OCI-LY1 (cell line): ENCODE data around the gene PCDHGB4.

Source experiments
- H2AFZ ChIP-seq: fragments of 200-600 bp; sonication (generic), shearing (Covaris generic); 2 replicates; pipeline ENCODE4 v1.6.0; 2014; ENCODE audit warnings: antibody characterized with exemption, mild to moderate bottlenecking, low read length
- H3F3A ChIP-seq: fragments of 200-600 bp; sonication (generic), shearing (Covaris generic); 2 replicates; pipeline ENCODE4 v1.6.0; 2014; ENCODE audit warnings: mild to moderate bottlenecking, antibody characterized with exemption, low read length, moderate library complexity; ENCODE audit not compliant: insufficient read depth
- H3K27ac ChIP-seq: fragments of 200-600 bp; sonication (generic); 2 replicates; pipeline ENCODE4 v1.5.1; 2014; ENCODE audit warnings: low read length, mixed run types, mild to moderate bottlenecking, low read depth; ENCODE audit not compliant: poor library complexity, severe bottlenecking
- H3K27me3 ChIP-seq: fragments of 200-600 bp; sonication (generic); 2 replicates; pipeline ENCODE4 v1.6.0; 2014; ENCODE audit warnings: antibody characterized with exemption, mild to moderate bottlenecking, low read length, moderate library complexity; ENCODE audit not compliant: insufficient read depth
- H3K36me3 ChIP-seq: fragments of 200-600 bp; sonication (generic); 2 replicates; pipeline ENCODE4 v1.6.1; 2014; ENCODE audit warnings: mild to moderate bottlenecking, antibody characterized with exemption, low read length, moderate library complexity, mixed read lengths; ENCODE audit not compliant: insufficient read depth
- H3K4me1 ChIP-seq: fragments of 200-600 bp; sonication (generic); 2 replicates; pipeline ENCODE4 v1.5.1; 2014; ENCODE audit warnings: mild to moderate bottlenecking, low read length, moderate library complexity; ENCODE audit not compliant: insufficient read depth, severe bottlenecking
- H3K4me2 ChIP-seq: fragments of 200-600 bp; sonication (generic), shearing (Covaris generic); 2 replicates; pipeline ENCODE4 v1.6.1; 2014; ENCODE audit warnings: low read length
- H3K4me3 ChIP-seq: fragments of 200-600 bp; sonication (generic); 2 replicates; pipeline ENCODE4 v1.5.1; 2014; ENCODE audit warnings: low read length, low read depth, mild to moderate bottlenecking, mixed read lengths; ENCODE audit not compliant: poor library complexity, severe bottlenecking
- H3K79me2 ChIP-seq: fragments of 200-600 bp; shearing (Covaris generic); 2 replicates; pipeline ENCODE4 v1.6.1; 2016; ENCODE audit warnings: mixed run types, low read length, mixed read lengths; ENCODE audit not compliant: insufficient read depth
- H3K9ac ChIP-seq: fragments of 200-600 bp; sonication (generic), shearing (Covaris generic); 2 replicates; pipeline ENCODE4 v1.6.1; 2014; ENCODE audit warnings: mild to moderate bottlenecking, low read length, mixed read lengths
- H3K9me2 ChIP-seq: fragments of 200-600 bp; sonication (generic), shearing (Covaris generic); 2 replicates; pipeline ENCODE4 v1.6.1; 2014; ENCODE audit warnings: low read depth, mild to moderate bottlenecking, low read length, mixed read lengths
- H3K9me3 ChIP-seq: fragments of 200-600 bp; shearing (Covaris generic); 2 replicates; pipeline ENCODE4 v1.6.1; 2014; ENCODE audit warnings: low read length, mixed read lengths
- H4K20me1 ChIP-seq: fragments of 200-600 bp; sonication (generic), shearing (Covaris generic); 2 replicates; pipeline ENCODE4 v1.6.0; 2016; ENCODE audit warnings: mild to moderate bottlenecking, low read length; ENCODE audit not compliant: insufficient read depth
- CTCF ChIP-seq: fragments of 200-600 bp; sonication (generic), shearing (Covaris generic); IDR thresholded peaks from 2 replicates; pipeline ENCODE4 v1.5.1; 2017; ENCODE audit warnings: mild to moderate bottlenecking, antibody characterized with exemption, low read length, moderate library complexity, mixed read lengths
- EZH2 ChIP-seq: fragments of 200-600 bp; sonication (generic), shearing (Covaris generic); IDR thresholded peaks from 2 replicates; pipeline ENCODE4 v1.8.0; 2017; ENCODE audit warnings: borderline replicate concordance, mixed run types, mild to moderate bottlenecking, antibody characterized with exemption, low read length, moderate library complexity, mixed read lengths

The PCDHGB4 gene

GRCh38 chr5:141349917-141350619, 37.4 kb upstream of the PCDHGB4 start, which contains the start of gene PCDHGB1:
PCDHGB1 (plus strand) TSS chr5:141350099; CDS start chr5:141350261, 162 bp downstream.
- no peaks in the 10 kb centered on the region for H4K20me1 ChIP-seq
- no peaks in the 10 kb centered on the region for H3K79me2 ChIP-seq
- H3K27me3 ChIP-seq: no peaks in the 10 kb centered on the region
- peak within 1 kb of the TSS; percentile 77 for H3K4me2 ChIP-seq
- H3K9me3 ChIP-seq: peaks cover 14% of the 10 kb centered on the region
- H3F3A ChIP-seq: no peaks in the 10 kb centered on the region
- TF ChIP-seq EZH2 (no peak), CTCF (peak; percentile 78)
- H3K4me1 ChIP-seq: peaks cover 6% of the 10 kb centered on the region
- H3K27ac ChIP-seq: no peak within 1 kb of the TSS
- H2AFZ ChIP-seq: peak within 1 kb of the TSS; percentile 88; the same call in 1 of the 2 replicates
- peaks cover 16% of the 10 kb centered on the region for H3K36me3 ChIP-seq
- H3K9ac ChIP-seq: peak within 1 kb of the TSS; percentile 79
- peak within 1 kb of the TSS; percentile 80 for H3K4me3 ChIP-seq
- no peaks in the 10 kb centered on the region for H3K9me2 ChIP-seq

- Histone ChIP-seq H3K4me2 (no peak overlapping the region), H3K27ac (no peak overlapping the region), H3K4me1 (peaks cover 6% of the 10 kb centered on the region), H3F3A (no peaks in the 10 kb centered on the region), H3K9ac (no peak overlapping the region), H3K9me3 (peaks cover 23% of the 10 kb centered on the region), H2AFZ (no peak overlapping the region), H3K79me2 (no peaks in the 10 kb centered on the region), H4K20me1 (no peaks in the 10 kb centered on the region), H3K27me3 (no peaks in the 10 kb centered on the region), H3K36me3 (peaks cover 23% of the 10 kb centered on the region), H3K4me3 (no peak overlapping the region), H3K9me2 (no peaks in the 10 kb centered on the region)
- TF ChIP-seq EZH2 (no peak), CTCF (no peak)
These were observed 35.9 kb upstream of the PCDHGB4 start for GRCh38 chr5:141351591-141351990.

GRCh38 chr5:141354900-141355469, 32.5 kb upstream of the PCDHGB4 start, which contains the start of gene PCDHGA4:
PCDHGA4 (plus strand) TSS chr5:141355021; CDS start chr5:141355108, 87 bp downstream.
- no peaks in the 10 kb centered on the region for H3K9me2 ChIP-seq
- H3K27ac ChIP-seq: no peak within 1 kb of the TSS
- peak within 1 kb of the TSS; percentile 47 for H3K4me3 ChIP-seq
- H3K36me3 ChIP-seq: peaks cover 23% of the 10 kb centered on the region
- peaks cover 38% of the 10 kb centered on the region for H3K9me3 ChIP-seq
- H4K20me1 ChIP-seq: no peaks in the 10 kb centered on the region
- H3K27me3 ChIP-seq: no peaks in the 10 kb centered on the region
- no peaks in the 10 kb centered on the region for H3K79me2 ChIP-seq
- H3K9ac ChIP-seq: no peak within 1 kb of the TSS
- H3K4me1 ChIP-seq: peaks cover 6% of the 10 kb centered on the region
- H3K4me2 ChIP-seq: peak within 1 kb of the TSS; percentile 33; the same call in 1 of the 2 replicates
- TF ChIP-seq CTCF: peak; percentile 48
- no peak for TF ChIP-seq EZH2
- H2AFZ ChIP-seq: no peak within 1 kb of the TSS
- H3F3A ChIP-seq: no peaks in the 10 kb centered on the region
